ENCODE measurements around the gene SIRT5. TPM values are rescaled to one million over a fixed set of nuclear protein-coding genes. Genes with fewer than 3 reads are reported as not detected.

Gene SIRT5
- total RNA-seq, 1 experiment from 2014 or later, result 15.9 TPM

GRCh38 chr6:13538084-13538483 is 36.3 kb upstream of the SIRT5 start:
- no peak overlapping the region for H3K27ac ChIP-seq
- H3K79me2 ChIP-seq (ENCODE audit: low read depth), result no peaks in the 10 kb centered on the region
- H4K20me1 ChIP-seq (ENCODE audit: insufficient read depth), result no peaks in the 10 kb centered on the region
- H3F3A ChIP-seq (ENCODE audit: insufficient read depth, low read depth), result no peaks in the 10 kb centered on the region
- TF ChIP-seq EZH2 (IDR thresholded peaks at IDR 0.05; ENCODE audit: low read depth), result no peak
- peak; percentile 65 for TF ChIP-seq CTCF (conservative IDR thresholded peaks at IDR 0.05)
- no TSS peak for BruUV-seq (replicated peaks)
- peaks cover 3% of the 10 kb centered on the region; the same call in 1 of the 2 replicates for H3K9me2 ChIP-seq (ENCODE audit: insufficient read depth)
- no peak overlapping the region for H3K4me3 ChIP-seq
- intact Hi-C loops (cut with micrococcal nuclease; ENCODE audit: unreplicated experiment), result loop anchor here (1.0 kb wide), 1 partner anchor 202 kb away; no protein-coding TSS in a partner anchor
- peaks cover 8% of the 10 kb centered on the region; the same call in 1 of the 2 replicates for H3K4me1 ChIP-seq (replicated peaks; ENCODE audit: insufficient read depth)
- CTCF ChIA-PET, result interaction anchor here (0.6 to 1.1 kb wide), 2 partner anchors 94 to 201 kb away, joined by 4 to 10 read pairs; no protein-coding TSS in a partner anchor
- no peak overlapping the region for H2AFZ ChIP-seq
- no peak overlapping the region for H3K4me2 ChIP-seq
- POLR2A ChIA-PET (ENCODE audit: unreplicated experiment), result interaction anchor here (0.6 kb wide), 1 partner anchor 1042 kb away, joined by 6 read pairs; no protein-coding TSS in a partner anchor
- no peaks in the 10 kb centered on the region for H3K36me3 ChIP-seq (ENCODE audit: low read depth)
- H3K9me3 ChIP-seq (ENCODE audit: insufficient read depth, low read depth), result no peaks in the 10 kb centered on the region; the same call in 1 of the 2 replicates
- DNase-seq, result peak in 1 of 2 experiments; percentile 46
- H3K27me3 ChIP-seq (ENCODE audit: insufficient read depth, low read depth), result no peaks in the 10 kb centered on the region

DNA sequence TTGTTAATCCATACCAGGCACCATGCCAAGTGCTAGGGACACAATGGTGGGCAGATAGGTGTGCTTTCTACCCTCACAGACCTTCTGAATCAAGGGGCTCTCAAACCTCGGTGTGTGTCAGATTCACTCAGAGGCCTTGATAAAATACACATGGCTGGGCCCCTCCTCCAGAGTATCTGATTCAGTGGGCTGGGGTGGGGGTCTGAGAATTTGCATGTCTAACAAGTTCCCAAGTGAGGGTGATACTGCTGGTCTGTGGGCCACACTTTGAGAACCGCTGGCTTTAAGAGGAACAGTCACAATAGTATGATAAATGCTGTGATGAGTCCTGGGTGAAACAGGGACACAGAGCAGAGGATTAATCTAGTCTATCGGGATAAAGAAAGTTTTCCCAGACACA is 35.8 kb upstream of the SIRT5 start:
- H2AFZ ChIP-seq, result no peak overlapping the region
- H3K4me1 ChIP-seq (replicated peaks; ENCODE audit: insufficient read depth), result peaks cover 8% of the 10 kb centered on the region; the same call in 1 of the 2 replicates
- no peak overlapping the region for H3K4me3 ChIP-seq
- intact Hi-C loops (cut with micrococcal nuclease; ENCODE audit: unreplicated experiment), result loop anchor here (1.0 kb wide), 1 partner anchor 202 kb away; no protein-coding TSS in a partner anchor
- H3K79me2 ChIP-seq (ENCODE audit: low read depth), result no peaks in the 10 kb centered on the region
- POLR2A ChIA-PET (ENCODE audit: unreplicated experiment), result no interaction called here
- TF ChIP-seq EZH2 (IDR thresholded peaks at IDR 0.05; ENCODE audit: low read depth) (no peak), CTCF (conservative IDR thresholded peaks at IDR 0.05) (no peak)
- no TSS peak for BruUV-seq (replicated peaks)
- H3K27me3 ChIP-seq (ENCODE audit: insufficient read depth, low read depth), result no peaks in the 10 kb centered on the region
- H3F3A ChIP-seq (ENCODE audit: insufficient read depth, low read depth), result no peaks in the 10 kb centered on the region
- CTCF ChIA-PET, result interaction anchor here (0.6 kb wide), 1 partner anchor 94 kb away, joined by 4 read pairs; no protein-coding TSS in a partner anchor
- no peaks in the 10 kb centered on the region for H3K36me3 ChIP-seq (ENCODE audit: low read depth)
- H4K20me1 ChIP-seq (ENCODE audit: insufficient read depth), result no peaks in the 10 kb centered on the region
- no peak overlapping the region for H3K27ac ChIP-seq
- H3K4me2 ChIP-seq, result no peak overlapping the region
- DNase-seq, result no peak
- peaks cover 3% of the 10 kb centered on the region; the same call in 1 of the 2 replicates for H3K9me2 ChIP-seq (ENCODE audit: insufficient read depth)
- H3K9me3 ChIP-seq (ENCODE audit: insufficient read depth, low read depth), result no peaks in the 10 kb centered on the region; the same call in 1 of the 2 replicates

GRCh38 chr6:13539572-13539971 is 34.8 kb upstream of the SIRT5 start:
- CTCF ChIA-PET, result no interaction called here
- Histone ChIP-seq H4K20me1 (ENCODE audit: insufficient read depth) (no peaks in the 10 kb centered on the region), H3K27me3 (ENCODE audit: insufficient read depth, low read depth) (no peaks in the 10 kb centered on the region), H3K79me2 (ENCODE audit: low read depth) (no peaks in the 10 kb centered on the region), H3K4me1 (replicated peaks; ENCODE audit: insufficient read depth) (peaks cover 8% of the 10 kb centered on the region; the same call in 1 of the 2 replicates), H3K36me3 (ENCODE audit: low read depth) (no peaks in the 10 kb centered on the region), H3K9me3 (ENCODE audit: insufficient read depth, low read depth) (no peaks in the 10 kb centered on the region; the same call in 1 of the 2 replicates), H3F3A (ENCODE audit: insufficient read depth, low read depth) (no peaks in the 10 kb centered on the region), H3K4me2 (no peak overlapping the region), H3K4me3 (no peak overlapping the region), H3K27ac (no peak overlapping the region), H3K9me2 (ENCODE audit: insufficient read depth) (peaks cover 3% of the 10 kb centered on the region; the same call in 1 of the 2 replicates), H2AFZ (no peak overlapping the region)
- no TSS peak for BruUV-seq (replicated peaks)
- intact Hi-C loops (cut with micrococcal nuclease; ENCODE audit: unreplicated experiment), result no loop called here
- POLR2A ChIA-PET (ENCODE audit: unreplicated experiment), result no interaction called here
- no peak for DNase-seq
- no peak for TF ChIP-seq CTCF (conservative IDR thresholded peaks at IDR 0.05)
- TF ChIP-seq EZH2 (IDR thresholded peaks at IDR 0.05; ENCODE audit: low read depth), result no peak
